ENCODE data around the gene KIF3C. TPM values are rescaled to one million over a fixed set of nuclear protein-coding genes. Genes with fewer than 3 reads are reported as not detected.
"Not testable (repeated sequence)": the region's sequence is repeated elsewhere in the genome, so short reads cannot be mapped to it uniquely, and the experiment has no call there.

Gene KIF3C
- polyA plus RNA-seq (53.6 and 65.3 TPM in 2 replicates), polyA minus RNA-seq (141 and 147 TPM in 2 replicates)

DNA sequence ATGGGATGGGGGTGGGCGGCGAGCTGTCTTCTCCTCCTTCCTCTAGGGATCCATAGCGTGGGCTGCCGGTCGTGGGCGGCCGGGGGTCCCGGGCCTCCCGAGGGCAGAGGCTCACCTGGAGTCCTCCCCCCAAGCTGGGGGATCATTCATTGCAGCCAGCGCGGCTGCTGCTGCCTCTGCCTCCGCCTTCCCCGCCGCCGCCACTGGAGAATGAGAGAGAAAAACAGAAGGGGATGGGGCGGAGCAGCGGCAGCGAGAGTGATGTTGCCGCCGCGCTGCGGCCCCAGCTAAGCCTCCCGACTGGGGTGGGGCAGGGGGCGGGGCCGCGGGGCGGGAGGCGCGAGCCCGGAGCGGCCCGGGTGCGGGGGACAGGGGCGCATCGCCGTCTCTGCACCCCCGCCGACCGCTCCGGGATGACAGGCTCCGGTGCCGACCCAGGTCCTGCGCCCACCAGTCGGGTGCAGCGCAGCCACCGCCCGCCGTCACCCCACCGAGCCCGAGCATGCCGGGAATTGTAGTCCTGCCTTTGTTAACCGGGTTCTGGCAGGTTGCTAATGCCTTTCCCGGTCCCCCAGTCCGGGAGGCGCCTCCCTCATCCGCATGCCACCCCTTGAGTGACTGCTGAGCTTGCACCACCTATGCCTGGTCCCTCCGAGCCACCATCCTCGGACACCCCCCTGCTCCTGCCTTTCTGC lies at the start of gene KIF3C:
Gene KIF3C, minus strand, starts transcription at position 225 of the 695 bp plus-strand sequence. CDS start 580 bp downstream, outside the sequence.
- Histone ChIP-seq H3K9me2 (ENCODE audit: insufficient read depth, low read length) (no peaks in the 10 kb centered on the region), H3K4me3 (ENCODE audit: low read length) (peak within 1 kb of the TSS; percentile 89), H2AFZ (ENCODE audit: low read depth, low read length) (peak within 1 kb of the TSS; percentile 96), H3K36me3 (ENCODE audit: insufficient read depth, low read length) (peaks cover 4% of the 10 kb centered on the region), H3K9ac (ENCODE audit: low read length) (peak within 1 kb of the TSS; percentile 99), H3K79me2 (replicated peaks; ENCODE audit: insufficient read depth, low read length) (peaks cover 43% of the 10 kb centered on the region), H3K27ac (ENCODE audit: low read length) (peak within 1 kb of the TSS; percentile 96), H3K9me3 (ENCODE audit: low read length) (no peaks in the 10 kb centered on the region), H4K20me1 (ENCODE audit: insufficient read depth) (no peaks in the 10 kb centered on the region), H3K4me2 (ENCODE audit: low read length) (peak within 1 kb of the TSS; percentile 98), H3F3A (ENCODE audit: insufficient read depth, low read length, poor library complexity, severe bottlenecking) (no peaks in the 10 kb centered on the region), H3K27me3 (ENCODE audit: insufficient read depth, low read depth, low read length) (no peaks in the 10 kb centered on the region)
- TF ChIP-seq EP300 (conservative IDR thresholded peaks at IDR 0.05; ENCODE audit: poor library complexity, severe bottlenecking) = peak; percentile 15
- peak; percentile 79 for TF ChIP-seq REST (IDR thresholded peaks at IDR 0.05; ENCODE audit: borderline replicate concordance)
- no peak for TF ChIP-seq EZH2 (IDR thresholded peaks at IDR 0.05; ENCODE audit: borderline replicate concordance, insufficient read depth, low read length, poor library complexity, severe bottlenecking)
- TF ChIP-seq, protein P1, sequence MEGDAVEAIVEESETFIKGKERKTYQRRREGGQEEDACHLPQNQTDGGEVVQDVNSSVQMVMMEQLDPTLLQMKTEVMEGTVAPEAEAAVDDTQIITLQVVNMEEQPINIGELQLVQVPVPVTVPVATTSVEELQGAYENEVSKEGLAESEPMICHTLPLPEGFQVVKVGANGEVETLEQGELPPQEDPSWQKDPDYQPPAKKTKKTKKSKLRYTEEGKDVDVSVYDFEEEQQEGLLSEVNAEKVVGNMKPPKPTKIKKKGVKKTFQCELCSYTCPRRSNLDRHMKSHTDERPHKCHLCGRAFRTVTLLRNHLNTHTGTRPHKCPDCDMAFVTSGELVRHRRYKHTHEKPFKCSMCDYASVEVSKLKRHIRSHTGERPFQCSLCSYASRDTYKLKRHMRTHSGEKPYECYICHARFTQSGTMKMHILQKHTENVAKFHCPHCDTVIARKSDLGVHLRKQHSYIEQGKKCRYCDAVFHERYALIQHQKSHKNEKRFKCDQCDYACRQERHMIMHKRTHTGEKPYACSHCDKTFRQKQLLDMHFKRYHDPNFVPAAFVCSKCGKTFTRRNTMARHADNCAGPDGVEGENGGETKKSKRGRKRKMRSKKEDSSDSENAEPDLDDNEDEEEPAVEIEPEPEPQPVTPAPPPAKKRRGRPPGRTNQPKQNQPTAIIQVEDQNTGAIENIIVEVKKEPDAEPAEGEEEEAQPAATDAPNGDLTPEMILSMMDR (IDR thresholded peaks at IDR 0.05; ENCODE audit: poor library complexity, severe bottlenecking) = no peak
- peak; percentile 87 for TF ChIP-seq TAF1 (IDR thresholded peaks at IDR 0.05; ENCODE audit: low read depth)
- TF ChIP-seq POLR2AphosphoS5 (IDR thresholded peaks at IDR 0.05) = peak; percentile 86

GRCh38 chr2:26028083-26028482 lies 45.8 kb upstream of the KIF3C start:
- not testable (repeated sequence) for H2AFZ ChIP-seq (ENCODE audit: low read depth, low read length)

DNA sequence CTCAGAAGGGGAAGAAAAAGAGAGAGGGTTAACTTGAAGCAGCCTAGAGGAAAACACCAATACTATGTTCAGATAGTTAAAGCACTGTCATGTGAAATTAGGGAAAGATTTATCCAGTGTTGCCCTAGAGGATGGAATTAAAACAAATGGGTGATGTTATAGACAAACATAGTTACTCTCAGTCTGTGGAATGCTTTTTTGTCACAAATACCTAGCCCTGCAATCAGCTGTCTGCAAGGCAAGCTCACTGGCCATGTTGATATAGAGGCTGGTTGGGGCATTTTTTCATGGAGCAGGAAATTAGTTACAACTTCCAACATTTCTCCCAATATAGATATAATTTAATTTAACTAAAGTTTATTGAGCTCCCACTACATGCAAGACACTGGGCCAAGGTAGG lies 43.2 kb upstream of the KIF3C start:
- Histone ChIP-seq H3K27ac (ENCODE audit: low read length) (no peak overlapping the region), H3K9ac (ENCODE audit: low read length) (no peak overlapping the region), H3K4me2 (ENCODE audit: low read length) (no peak overlapping the region), H3K36me3 (ENCODE audit: insufficient read depth, low read length) (no peaks in the 10 kb centered on the region), H3F3A (ENCODE audit: insufficient read depth, low read length, poor library complexity, severe bottlenecking) (no peaks in the 10 kb centered on the region), H3K79me2 (replicated peaks; ENCODE audit: insufficient read depth, low read length) (no peaks in the 10 kb centered on the region), H2AFZ (ENCODE audit: low read depth, low read length) (no peak overlapping the region), H3K27me3 (ENCODE audit: insufficient read depth, low read depth, low read length) (no peaks in the 10 kb centered on the region), H4K20me1 (ENCODE audit: insufficient read depth) (no peaks in the 10 kb centered on the region), H3K9me3 (ENCODE audit: low read length) (no peaks in the 10 kb centered on the region), H3K4me3 (ENCODE audit: low read length) (no peak overlapping the region), H3K9me2 (ENCODE audit: insufficient read depth, low read length) (no peaks in the 10 kb centered on the region)
- no peak for TF ChIP-seq POLR2AphosphoS5 (IDR thresholded peaks at IDR 0.05)
- TF ChIP-seq EZH2 (IDR thresholded peaks at IDR 0.05; ENCODE audit: borderline replicate concordance, insufficient read depth, low read length, poor library complexity, severe bottlenecking) = no peak
- no peak for TF ChIP-seq SMC3 (conservative IDR thresholded peaks at IDR 0.05; ENCODE audit: poor library complexity)
- TF ChIP-seq RAD21 (conservative IDR thresholded peaks at IDR 0.05) = no peak
- no peak for TF ChIP-seq TAF1 (IDR thresholded peaks at IDR 0.05; ENCODE audit: low read depth)
- no peak for TF ChIP-seq REST (IDR thresholded peaks at IDR 0.05; ENCODE audit: borderline replicate concordance)
- no peak for TF ChIP-seq MXI1 (conservative IDR thresholded peaks at IDR 0.05; ENCODE audit: poor library complexity, severe bottlenecking)

More at GRCh38 chr2:26028083-26028482, 45.8 kb upstream of the KIF3C start:
- not testable (repeated sequence) for H3K9ac ChIP-seq (ENCODE audit: low read length); H3K79me2 ChIP-seq (replicated peaks; ENCODE audit: insufficient read depth, low read length); H3K36me3 ChIP-seq (ENCODE audit: insufficient read depth, low read length); H3K4me2 ChIP-seq (ENCODE audit: low read length); H3K27me3 ChIP-seq (ENCODE audit: insufficient read depth, low read depth, low read length); H3K4me3 ChIP-seq (ENCODE audit: low read length); H3K27ac ChIP-seq (ENCODE audit: low read length); H4K20me1 ChIP-seq (ENCODE audit: insufficient read depth); H3K9me3 ChIP-seq (ENCODE audit: low read length); H3F3A ChIP-seq (ENCODE audit: insufficient read depth, low read length, poor library complexity, severe bottlenecking); H3K9me2 ChIP-seq (ENCODE audit: insufficient read depth, low read length)

Data from neural cell (in vitro differentiated cells).